GM06990 (cell line): ENCODE measurements around the gene CUX1.

Experiments used
- DNase-seq: peaks from one replicate; pipeline ENCODE4 v3.0.0-alpha.2; 2011; ENCODE audit not compliant: insufficient read length; ENCODE audit errors: extremely low read depth
- H3K27me3 ChIP-seq: replicated peaks from 2 replicates; pipeline ENCODE4 v1.6.0; 2011; ENCODE audit warnings: low read length; ENCODE audit not compliant: control insufficient read depth, insufficient read depth
- H3K36me3 ChIP-seq: 2 replicates; pipeline ENCODE4 v1.5.1; 2011; ENCODE audit warnings: low read length; ENCODE audit not compliant: control insufficient read depth, insufficient read depth
- H3K4me3 ChIP-seq: replicated peaks from 2 replicates; pipeline ENCODE4 v1.5.1; 2011; ENCODE audit warnings: low read depth, mild to moderate bottlenecking, control low read depth, low read length
- CTCF ChIP-seq: IDR thresholded peaks from 2 replicates; pipeline ENCODE4 v1.5.1; 2011; ENCODE audit warnings: low read length, control low read depth, mild to moderate bottlenecking, inconsistent platforms; ENCODE audit not compliant: insufficient read depth, poor library complexity, severe bottlenecking

Gene CUX1

GRCh38 chr7:102111061-102112041 is 293.9 kb downstream of the CUX1 start:
- Histone ChIP-seq H3K4me3 (no peak overlapping the region), H3K27me3 (no peaks in the 10 kb centered on the region), H3K36me3 (peaks cover 1% of the 10 kb centered on the region)
- no peak for DNase-seq
- TF ChIP-seq CTCF = no peak

DNA sequence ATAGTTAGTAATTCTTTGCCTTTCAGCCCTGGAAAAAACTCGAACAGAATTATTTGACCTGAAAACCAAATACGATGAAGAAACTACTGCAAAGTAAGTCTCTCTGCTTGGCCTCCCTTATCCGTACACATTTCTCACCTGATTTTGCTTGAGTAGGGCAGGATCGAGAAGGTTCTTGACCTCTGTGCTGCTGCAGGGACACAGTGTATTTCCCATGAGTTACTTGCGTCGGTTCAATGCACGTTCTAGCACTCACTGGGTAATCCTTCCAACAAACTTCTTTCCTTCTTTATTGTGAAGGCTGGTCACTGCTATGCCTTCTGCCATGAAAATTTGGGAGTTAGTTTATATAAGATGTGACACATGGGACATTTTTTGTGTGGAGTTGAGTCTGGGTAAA is 297.8 kb downstream of the CUX1 start:
- DNase-seq = no peak
- no peak for TF ChIP-seq CTCF
- peaks cover 1% of the 10 kb centered on the region for H3K36me3 ChIP-seq
- no peaks in the 10 kb centered on the region for H3K27me3 ChIP-seq
- no peak overlapping the region for H3K4me3 ChIP-seq

DNA sequence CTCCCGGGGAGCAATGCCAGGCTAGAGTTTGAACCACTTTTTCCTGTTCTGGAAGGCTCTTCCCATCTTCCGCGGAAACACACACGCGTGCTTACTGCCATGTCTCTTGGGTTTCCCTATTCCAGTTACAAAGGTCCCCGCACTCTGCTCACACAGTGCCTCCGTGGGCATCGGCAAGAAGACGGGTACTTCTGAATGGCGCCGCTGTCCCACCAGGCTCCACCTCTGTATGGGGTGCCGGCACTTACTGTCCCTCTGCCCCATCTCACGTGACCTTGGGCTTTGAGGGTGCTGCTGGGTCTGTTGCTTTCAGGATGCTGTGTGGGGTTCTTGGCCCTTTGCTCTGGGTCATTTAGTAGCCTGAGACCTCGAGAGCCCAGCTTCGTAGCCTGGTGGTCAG is 298.5 kb downstream of the CUX1 start:
- TF ChIP-seq CTCF = no peak
- peaks cover 1% of the 10 kb centered on the region for H3K36me3 ChIP-seq
- H3K4me3 ChIP-seq = no peak overlapping the region
- H3K27me3 ChIP-seq = no peaks in the 10 kb centered on the region
- DNase-seq = no peak

DNA sequence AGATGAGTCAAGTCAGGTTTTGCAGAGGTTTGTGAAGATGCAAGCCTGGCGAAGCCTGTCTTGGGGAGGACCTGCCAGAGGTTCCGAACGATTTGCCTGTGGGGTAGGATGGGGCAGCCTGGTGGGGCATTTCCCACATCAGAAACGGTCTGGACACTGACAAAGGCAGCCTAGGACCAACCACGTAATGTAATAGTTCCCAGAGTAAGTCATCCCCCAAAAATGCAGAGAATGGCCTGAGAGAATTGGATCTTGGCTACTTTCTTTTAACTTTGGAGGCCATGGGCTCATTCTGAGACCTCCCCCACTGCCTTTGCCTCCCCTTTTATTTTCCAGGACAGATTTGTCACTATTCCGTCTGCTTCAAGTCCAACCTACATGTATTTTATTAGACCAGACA is 300.3 kb downstream of the CUX1 start:
- no peak overlapping the region for H3K4me3 ChIP-seq
- no peak for DNase-seq
- peaks cover 1% of the 10 kb centered on the region for H3K36me3 ChIP-seq
- no peak for TF ChIP-seq CTCF
- no peaks in the 10 kb centered on the region for H3K27me3 ChIP-seq

DNA sequence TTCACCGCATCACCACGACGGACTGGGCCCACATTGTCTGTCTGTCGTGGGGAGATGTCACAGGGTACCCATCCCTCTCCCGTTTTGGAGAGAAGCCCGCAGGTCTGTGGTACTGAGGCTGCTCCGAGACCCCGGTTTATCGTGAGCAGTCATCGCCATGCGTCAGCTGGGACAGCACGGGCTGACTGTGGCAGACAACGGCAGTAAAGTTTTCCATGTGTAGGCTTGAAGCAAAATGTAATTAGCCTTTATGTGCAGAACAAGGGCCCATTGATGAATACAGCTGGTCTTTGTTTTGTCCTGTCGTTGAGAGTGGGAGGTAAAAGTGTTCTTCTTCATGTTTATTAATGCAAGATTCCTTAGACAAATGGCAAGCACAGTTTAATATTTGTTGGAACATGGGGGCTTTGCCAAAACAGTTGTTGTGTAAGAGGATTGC is 301.8 kb downstream of the CUX1 start:
- H3K36me3 ChIP-seq = peaks cover 1% of the 10 kb centered on the region
- DNase-seq = no peak
- no peak overlapping the region for H3K4me3 ChIP-seq
- no peaks in the 10 kb centered on the region for H3K27me3 ChIP-seq
- no peak for TF ChIP-seq CTCF
